Activated gamma-delta T cell treated with anti-CD3 and anti-CD28 coated beads, Interleukin-2, amount 50 U/mL, for 16 hours (primary cell): ENCODE data around the gene NRIP1.

Experiments
- DNase-seq: peaks from one replicate; pipeline ENCODE4 v3.0.0-alpha.2; 2020; ENCODE audit warnings: low read depth

NRIP1 gene

DNA sequence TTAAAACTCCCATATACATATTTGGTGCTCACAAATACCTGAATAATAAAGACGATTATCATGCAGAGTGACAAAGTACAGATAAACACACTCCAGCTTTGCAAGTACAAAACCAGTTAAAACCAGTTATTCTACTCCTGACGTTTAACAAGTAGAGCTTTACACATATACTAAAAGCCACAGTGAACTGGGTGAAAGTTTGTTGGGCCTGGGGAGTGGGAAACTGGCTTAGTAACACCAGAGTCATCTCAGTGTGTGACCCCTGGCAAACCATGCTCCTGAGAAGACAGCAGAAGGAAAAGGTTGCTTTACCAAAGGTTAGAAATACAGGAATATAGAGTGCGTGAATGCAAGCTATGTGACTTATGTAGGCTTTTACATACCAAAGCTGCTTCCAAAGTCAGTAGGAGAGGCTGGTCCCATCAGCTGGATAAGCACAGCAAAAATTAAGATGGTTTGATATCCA, 148.1 kb downstream of the NRIP1 start:
- DNase-seq: no peak

DNA sequence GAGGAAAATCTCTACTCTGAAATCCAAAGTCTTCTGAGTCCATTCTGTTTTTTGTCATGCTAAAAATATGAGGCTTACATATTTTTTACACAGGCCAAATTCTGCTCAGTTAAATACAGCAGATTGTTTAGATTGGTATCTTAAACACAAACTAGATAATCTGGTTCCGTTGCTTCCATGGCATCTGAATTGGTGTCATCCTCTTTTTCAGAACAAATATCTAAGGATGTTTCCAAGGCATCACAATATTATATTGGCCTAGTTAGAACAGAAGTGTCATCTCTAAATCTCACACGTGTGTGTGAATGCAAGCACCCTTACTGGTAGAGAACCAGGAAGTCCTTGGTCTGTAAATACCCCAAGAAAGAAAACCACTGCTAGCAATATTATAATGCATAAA, 151.2 kb downstream of the NRIP1 start:
- no peak for DNase-seq

DNA sequence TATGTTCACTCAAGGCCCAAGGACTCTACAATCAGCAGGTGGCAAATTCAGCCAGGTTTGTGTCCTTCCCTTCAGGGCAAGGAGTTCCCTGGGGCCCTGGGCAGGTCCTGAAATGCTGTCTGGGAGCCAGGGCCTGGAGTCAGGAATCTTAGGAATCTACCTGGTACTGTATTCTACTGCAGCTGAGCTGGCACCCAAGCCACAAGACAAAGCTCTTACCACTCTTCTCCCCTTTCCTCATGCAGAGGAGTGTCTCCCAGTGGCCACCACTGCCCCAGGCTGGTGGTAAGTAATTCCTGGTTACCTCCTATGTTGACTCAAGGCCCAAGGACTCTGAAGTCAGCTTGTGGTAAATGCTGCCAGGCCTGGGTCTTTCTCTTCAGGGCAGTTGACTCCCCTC, 153.4 kb downstream of the NRIP1 start:
- DNase-seq: no peak
